Femur (tissue), 1 donor: ENCODE data around the gene KCNMB4.

ENCODE experiments used
- DNase-seq: peaks from one replicate; pipeline ENCODE4 v3.0.0-alpha.2; 2017

KCNMB4 gene, protein sequence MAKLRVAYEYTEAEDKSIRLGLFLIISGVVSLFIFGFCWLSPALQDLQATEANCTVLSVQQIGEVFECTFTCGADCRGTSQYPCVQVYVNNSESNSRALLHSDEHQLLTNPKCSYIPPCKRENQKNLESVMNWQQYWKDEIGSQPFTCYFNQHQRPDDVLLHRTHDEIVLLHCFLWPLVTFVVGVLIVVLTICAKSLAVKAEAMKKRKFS

DNA sequence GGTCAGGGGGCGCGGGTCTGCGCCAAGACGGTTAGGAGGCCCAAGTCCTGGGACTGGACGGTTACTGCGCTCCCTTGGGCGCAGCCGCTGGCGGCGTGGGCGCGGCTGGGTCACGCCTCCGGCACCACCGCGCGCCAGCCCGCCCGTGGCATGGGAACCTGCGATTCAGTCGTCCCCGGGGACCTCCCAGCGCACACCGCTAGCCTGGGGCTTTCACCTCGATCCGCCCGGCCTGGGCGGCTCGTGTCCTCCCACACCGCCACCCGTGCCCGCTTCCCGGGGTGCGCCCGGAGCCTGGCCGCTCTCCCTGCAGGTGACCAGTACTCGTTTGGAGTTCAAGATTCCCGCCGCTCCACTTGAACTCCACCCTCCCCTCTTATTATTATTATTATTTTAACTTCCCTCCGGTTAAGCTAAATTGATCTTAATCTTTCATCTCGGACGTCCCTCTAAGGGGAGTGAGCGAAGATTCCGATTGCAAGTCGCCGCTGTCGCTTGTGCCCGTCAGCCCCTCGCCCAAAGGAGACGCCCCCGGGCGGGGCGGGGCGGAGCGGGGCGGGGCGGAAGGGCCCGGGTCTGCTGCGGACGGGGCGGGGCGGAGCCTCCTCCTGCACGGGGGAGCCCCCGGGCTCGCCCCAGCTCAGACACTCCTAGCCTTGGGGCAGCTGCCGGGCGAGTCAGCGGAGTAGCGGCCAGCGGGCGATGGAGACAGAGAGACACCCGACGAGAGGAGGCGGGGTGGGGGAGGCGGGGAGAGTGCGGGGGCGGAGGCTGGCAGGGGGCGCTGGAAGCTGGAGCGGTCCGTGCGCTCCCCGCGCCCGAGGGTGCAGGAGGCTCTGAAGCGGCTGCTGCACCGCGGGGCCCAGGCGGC lies at the start of gene KCNMB4:
TSS of gene KCNMB4 (plus strand) at position 643 of the 871 bp plus-strand sequence. CDS start 445 bp downstream, outside the sequence.
- peak; percentile 80 for DNase-seq

DNA sequence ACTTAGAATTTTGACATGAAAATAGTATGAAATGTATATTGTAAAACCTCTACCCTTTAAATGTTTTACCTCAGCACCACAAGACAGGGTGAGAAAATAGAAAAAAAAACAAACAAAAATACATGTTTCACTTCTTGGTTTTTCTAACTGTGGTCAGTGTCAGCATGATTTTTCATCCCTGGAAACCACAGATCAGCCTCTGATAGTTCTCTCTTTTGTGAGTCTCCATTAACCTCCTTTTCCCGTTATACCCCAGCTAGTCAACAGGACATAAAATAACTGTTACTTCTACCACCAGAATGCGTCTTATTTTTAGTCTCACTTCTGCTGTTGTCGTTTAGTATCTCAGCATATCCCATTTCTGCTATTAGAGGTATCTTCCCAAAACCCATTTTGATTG lies 48.3 kb upstream of the KCNMB4 start:
- no peak for DNase-seq

DNA sequence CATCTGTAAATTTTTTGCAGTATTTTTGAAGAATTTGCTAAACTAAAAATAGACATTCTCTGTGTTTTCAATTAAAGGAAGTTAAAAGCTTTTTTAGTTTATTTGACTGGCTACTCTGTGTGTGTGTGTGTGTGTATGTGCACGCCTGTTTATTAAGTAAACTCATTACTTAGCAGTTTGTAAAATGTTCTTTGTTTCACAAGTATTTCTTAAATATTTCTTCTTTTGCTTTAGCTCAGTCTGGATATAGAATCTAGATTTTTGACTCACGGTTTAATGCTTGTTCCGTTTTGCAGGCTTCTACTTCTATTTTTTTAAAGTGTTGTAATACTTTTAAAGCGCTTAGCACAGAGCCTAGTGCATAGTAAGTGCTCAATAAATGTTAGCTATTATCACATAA lies 46.5 kb upstream of the KCNMB4 start:
- no peak for DNase-seq

DNA sequence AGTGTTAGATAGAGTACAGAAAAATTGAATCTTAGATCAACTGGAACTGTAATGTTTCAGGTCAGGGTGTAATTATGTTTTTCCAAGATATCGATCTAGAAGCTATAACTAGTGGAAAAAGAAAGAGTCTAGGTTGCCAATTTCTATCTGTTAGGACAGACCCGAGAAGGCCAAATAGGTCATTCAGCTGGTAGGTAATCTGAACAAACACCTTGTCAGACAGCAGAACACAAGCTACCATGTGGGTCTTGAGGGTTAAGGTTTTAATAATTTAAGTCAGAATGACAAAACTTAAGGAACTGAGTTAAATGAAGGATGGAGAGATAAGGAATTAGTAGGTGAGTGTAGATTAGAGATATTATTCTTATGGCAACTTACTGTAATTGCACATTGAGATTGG lies 44.9 kb upstream of the KCNMB4 start:
- no peak for DNase-seq

DNA sequence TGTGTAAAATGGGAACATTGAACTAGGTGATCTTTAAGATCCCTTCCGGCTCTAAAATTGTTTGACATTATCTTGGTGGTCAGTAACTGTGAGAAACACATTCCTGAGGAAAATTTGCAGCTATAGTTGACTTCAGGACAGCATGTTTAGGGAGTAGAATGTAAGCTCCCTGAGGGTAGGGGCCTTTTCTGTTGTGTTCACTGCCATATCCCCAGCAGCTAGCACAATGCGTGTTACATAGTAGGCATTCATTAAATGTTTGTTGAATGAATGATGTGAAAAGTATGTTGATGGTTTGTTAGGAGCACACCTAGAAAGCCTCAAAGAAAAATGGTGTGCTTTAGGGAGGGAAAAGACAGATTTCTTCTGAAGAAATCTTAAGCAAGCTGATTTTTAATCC lies 38.5 kb upstream of the KCNMB4 start:
- DNase-seq = no peak

DNA sequence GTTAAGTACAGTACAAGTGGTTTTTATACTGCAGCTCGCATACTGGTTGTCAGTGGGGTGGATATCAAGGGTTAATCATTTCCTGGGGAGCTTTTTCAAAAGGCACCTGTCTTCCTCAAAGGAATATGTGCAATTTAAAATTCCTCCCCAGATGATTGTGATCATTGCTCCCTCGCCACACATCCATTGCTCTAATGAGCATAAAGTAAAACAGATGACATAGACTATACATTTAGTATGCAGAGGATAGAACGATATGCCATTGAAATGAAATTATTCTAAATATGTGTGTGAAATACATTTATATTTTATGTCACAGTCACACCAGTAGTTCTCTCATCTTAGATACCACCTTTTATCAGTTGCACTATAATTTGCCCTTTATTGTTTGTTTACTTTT lies 36.4 kb upstream of the KCNMB4 start:
- no peak for DNase-seq

DNA sequence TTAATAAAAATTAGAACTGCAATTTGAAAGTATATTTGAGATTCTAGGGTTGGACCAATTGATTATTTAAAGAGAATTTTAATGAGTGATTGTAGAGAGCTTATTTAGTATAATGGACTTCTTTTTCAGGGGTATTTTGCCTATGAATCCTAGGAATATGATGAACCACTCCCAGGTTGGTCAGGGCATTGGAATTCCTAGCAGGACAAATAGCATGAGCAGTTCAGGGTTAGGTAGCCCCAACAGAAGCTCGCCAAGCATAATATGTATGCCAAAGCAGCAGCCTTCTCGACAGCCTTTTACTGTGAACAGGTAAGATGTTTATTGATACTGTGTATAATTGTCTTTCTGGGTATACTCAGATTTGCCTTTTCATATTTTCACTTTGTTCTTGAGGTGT lies 35.9 kb upstream of the KCNMB4 start:
- no peak for DNase-seq

DNA sequence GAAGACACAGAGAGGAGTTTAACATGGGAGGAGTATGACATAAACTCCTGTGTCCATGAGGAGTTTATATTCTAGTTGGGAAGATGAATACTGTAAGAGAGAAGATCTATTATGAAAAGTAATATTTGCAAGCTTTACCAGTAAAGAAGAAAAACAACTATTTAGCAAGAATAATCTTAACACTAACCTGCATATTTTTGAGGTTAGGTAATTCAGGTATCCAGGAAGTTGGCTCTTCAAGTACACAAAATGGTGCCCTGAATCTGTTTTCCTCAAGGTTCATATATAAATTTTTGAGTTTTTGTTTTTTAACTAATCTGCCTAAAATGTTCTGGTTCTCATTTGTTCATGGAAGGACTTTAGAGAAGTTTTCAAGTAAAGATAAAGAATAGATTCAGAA lies 33.9 kb upstream of the KCNMB4 start:
- no peak for DNase-seq

DNA sequence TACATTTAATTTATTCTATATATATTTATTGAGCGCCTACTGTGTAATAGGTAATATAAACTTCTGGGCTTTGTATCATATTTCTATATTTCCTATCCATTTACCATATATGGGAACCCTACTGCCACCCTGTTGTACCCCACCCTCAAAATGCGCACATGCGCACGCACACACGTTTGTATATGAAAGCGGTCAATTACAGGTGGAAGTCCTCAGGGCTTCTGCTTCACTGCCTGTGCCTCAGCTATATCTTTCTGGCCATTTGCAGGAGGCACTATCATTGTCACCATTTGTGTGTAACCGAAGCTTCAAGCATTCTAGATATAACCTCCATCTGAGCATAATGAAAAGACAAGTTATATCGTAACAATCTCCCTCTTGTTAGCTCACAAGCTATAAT lies 31.3 kb upstream of the KCNMB4 start:
- DNase-seq = no peak

DNA sequence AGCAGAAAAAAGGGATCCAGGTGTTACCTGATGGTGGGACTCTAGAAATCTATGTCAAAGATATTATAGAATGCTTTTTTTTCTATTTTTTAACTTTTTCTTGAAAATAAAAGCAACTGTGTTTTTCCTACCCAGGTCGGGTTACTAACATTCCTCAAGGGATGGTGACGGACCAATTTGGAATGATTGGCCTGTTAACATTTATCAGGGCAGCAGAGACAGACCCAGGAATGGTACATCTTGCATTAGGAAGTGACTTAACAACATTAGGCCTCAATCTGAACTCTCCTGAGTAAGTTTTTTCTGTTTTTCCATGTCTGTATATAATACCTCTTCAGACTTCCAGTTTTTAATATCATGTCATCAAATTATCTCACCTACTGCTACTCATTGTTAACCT lies 27.6 kb upstream of the KCNMB4 start:
- no peak for DNase-seq

DNA sequence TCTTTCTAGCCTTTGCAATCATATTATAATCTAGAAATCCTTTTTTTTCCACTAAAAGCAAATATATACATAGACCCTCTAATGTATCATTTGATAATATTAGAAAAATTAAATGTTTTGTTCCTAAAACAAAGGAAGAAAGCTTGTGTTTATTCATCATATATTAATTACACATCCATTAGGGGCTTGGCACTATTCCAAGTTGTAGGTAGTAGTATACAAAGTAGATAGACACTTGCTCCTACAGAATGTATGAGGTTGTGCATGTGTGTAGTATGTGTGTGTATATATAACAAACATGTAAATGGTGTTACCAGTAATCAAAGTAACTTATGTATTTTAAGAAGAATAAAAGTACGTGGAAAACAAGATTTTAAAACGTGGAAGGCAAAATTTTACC lies 15.0 kb upstream of the KCNMB4 start:
- no peak for DNase-seq

DNA sequence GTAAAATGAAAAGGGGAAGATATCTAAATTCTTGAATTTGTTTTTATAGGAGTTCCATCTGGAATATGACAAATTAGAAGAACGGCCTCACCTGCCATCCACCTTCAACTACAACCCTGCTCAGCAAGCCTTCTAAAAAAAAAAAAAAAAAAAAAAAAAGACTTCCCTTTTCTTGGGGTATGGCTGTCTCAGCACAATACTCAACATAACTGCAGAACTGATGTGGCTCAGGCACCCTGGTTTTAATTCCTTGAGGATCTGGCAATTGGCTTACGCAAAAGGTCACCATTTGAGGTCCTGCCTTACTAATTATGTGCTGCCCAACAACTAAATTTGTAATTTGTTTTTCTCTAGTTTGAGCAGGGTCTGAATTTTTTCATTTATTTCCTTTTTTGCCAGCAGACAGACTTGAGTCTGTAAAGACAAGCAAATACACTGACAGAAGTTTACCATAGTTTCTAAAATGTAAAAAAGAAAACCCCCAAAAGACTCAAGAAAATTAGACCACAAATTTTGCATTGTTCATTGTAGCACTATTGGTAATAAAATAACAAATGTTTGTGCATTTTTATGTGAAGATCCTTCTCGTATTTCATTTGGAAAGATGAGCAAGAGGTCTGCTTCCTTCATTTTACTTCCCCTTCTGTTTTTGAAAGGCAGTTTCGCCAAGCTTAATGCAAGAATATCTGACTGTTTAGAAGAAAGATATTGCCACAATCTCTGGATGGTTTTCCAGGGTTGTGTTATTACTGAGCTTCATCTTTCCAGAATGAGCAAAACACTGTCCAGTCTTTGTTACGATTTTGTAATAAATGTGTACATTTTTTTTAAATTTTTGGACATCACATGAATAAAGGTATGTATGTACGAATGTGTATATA lies 12.1 kb upstream of the KCNMB4 start:
- DNase-seq = no peak

DNA sequence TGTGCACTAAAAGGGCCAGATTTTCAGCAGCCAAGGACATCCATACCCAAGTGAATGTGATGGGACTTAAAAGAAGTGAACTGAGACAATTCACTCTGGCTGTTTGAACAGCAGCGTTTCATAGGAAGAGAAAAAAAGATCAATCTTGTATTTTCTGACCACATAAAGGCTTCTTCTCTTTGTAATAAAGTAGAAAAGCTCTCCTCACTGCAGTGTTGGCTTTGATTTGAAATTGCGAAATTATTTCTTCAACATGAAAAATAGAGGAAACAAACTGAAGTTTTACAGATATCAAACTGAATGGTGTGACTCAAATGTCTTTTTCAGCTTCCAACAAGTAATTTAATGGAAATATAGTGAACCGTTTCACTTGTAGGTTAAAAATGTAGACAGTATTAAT lies 11.3 kb upstream of the KCNMB4 start:
- no peak for DNase-seq

DNA sequence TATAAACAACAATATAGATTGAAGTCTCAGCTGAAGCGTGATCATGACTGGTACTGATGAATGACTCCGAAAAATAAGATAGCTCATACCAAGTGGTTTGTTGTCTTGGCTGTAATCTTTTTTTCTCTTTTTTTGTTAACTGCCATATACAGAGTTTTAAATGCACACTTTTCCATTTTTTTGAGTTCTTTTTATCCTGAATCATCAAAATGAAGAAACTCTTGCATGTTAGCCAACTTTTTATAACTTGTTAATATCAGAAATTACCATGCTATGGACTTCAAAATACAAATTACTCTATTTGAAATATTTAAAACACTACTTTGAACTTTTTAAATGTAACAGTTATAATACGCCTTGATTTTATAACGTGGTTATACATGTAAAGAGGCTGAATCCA lies 10.1 kb upstream of the KCNMB4 start:
- DNase-seq = no peak

DNA sequence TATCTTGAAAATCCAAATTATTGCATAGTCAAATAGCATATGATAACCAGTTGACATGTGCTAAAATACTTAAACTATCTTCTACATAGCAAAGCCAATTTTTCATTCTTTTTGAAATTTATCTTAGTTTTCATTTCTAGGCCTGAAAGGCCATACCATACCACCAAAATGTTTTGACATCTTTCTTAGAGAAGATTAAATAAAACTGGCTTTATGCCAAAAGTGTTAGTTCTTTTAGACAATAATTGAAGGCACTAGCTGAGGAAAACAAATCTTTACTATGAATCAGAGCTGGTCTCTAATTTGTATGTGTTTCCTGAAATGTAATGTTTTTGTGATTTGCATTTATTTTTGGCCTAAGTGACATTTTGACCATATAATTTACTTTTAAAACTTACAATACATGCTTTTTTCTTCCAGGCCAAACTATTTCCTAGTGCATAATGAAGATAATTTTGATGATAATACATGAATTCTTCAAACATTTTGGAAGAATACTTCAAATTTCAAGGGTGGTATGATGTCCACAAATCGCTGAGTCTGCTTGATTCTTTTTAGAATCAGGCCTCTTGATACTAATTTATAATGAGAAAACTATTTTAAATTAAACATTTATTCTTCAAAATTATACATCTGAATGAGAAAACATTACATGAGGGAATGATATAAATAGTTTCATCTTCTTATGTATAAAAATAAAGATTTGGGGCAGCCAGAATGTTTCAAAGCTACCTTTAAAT lies 6.5 kb upstream of the KCNMB4 start:
- DNase-seq = no peak

DNA sequence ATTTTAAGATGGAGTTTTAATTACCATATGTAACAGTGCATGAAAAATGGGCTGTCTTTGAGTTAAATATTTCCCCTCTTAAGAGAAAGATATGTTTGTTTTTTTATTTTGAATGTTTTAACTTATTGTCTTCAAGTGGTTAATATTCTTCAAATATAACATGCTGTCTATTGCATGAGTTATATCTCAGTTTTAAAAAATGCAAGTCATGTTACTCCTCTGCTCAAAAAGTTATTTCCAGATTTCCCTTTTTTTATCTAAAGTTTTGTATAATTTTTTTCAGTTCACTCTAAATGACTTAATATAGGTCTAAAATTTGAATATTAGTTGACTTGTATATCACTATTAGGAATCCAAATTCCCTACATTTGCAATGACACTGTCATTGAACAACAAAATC lies 5.9 kb upstream of the KCNMB4 start:
- no peak for DNase-seq

DNA sequence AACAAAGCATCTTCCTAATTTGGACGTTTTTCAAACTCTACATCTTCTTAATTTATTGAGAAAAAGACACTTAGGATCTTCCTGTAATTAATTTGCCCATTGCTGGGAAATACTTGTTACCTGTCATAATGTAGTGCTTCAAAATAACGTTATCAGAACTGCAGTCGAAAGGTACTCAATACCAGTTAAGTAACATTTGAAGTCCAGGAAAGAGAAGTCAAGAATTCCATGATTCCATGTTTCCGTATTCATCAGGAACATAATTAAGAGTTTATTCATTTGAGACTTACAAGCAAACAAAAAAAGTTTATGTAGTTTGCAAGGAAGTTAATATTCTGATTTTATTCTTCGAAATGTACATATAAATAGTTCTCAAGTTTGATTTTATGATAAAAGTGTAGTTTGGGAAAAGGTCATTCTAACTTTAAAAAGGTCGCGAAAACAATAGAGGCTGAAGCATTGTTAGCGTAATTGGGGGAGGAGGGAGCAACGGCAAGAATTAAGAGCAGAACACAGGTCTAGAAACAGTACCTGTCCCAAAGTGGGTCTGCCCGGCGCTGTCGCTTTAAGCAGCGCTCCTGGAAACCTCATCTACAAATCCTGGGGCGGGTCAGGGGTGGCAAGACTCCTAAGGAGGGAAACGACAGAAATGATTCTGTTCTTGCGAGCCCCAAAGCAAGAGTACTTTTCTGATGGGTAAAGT lies 1.2 kb upstream of the KCNMB4 start:
- no peak for DNase-seq

DNA sequence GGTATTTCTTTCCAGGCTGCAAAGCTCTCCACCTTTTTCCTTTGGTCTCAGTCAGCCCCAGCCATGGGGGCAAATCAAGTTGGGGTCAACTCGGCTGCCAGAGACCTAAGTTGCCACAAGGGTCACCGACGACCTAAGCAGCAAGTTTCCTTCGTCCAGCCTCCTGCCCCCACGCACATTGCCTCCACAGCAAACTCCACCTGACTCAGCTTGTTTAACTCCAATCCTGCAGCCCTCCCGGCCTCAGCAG lies 767 bp upstream of the KCNMB4 start:
- DNase-seq = no peak

DNA sequence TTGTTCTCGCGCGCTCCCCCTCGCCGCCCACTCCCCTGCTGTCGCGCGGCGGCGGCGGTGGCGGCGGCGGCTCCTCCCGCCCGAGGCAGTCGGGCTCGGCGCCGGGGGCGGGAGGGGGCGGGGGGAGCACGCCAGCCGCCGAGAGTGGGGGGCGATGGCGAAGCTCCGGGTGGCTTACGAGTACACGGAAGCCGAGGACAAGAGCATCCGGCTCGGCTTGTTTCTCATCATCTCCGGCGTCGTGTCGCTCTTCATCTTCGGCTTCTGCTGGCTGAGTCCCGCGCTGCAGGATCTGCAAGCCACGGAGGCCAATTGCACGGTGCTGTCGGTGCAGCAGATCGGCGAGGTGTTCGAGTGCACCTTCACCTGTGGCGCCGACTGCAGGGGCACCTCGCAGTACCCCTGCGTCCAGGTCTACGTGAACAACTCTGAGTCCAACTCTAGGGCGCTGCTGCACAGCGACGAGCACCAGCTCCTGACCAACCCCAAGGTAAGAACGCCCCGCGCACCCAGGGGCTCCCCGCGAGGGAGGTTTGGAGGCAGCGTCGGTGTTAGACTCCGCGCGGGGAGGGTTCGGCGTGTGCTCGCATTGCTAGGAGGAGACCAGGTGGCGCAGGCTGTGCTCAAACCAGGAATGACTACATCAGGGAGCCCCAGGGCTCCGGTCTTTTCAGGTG lies 629 bp downstream of the KCNMB4 start:
- peak; percentile 67 for DNase-seq

DNA sequence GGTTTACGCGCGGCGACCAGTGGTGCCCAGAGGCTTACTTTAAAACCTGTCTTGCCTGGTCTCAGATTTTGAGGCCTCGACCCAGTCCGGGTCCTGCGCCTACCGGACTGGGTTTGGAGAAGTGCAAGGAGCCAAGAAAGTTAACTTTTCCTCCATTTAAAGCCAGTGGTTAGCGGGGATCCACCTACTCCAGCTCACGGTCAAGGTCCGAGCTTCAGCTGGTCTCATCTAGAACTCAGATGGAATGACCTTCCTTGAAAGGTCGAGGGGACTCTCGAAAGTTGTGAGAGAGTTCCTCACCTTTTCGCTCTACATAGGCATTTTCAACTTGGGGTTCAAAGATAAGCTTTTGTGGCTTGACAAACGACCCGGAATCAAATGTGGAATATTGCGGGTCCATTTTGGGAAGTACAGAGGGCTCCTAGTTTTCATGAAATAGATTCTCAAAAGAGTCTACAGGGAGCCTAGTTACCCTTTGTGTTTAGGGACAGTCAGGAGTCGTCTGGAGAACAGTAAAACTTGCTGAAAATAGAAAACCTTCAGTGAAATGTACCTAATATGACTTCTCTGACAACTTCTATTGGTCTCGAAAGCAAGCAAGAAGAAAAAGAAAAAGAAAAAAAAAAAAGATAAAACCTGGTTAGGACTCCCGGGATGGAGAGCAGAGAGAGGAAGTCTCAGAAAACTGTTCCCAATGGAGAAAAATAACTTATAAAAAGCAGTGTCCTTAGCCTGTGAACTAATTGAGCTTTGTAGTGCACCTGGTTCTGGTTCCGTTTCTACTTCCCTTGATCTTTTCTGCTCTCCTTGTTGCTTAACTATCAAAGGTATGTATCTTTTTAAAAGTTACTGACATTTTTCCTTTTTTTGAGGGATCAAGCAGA lies 1.4 kb downstream of the KCNMB4 start:
- DNase-seq = no peak

DNA sequence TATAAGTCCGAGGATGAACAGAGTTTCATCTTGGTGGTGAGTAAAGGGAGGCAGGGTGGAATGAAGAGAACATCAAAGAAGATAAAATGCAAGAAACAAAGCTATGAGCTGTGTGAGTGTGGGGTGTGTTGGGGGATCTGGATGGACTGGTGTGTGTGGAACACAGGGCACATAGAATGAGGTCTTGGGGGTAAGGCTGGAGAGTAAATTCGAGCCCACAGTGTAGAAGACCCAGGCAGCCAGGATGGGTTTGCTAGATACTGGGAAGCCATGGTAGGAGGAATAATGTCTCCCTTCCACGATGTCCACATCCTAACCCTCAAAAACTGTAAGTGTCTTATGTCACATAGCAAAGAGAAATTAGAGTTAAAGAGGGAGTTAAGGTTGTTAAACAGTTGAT lies 6.8 kb downstream of the KCNMB4 start:
- DNase-seq = no peak
